Suprapubic skin (tissue), 3 donors: ENCODE data around the gene DUSP10.

Source experiments
- CTCF ChIP-seq, 2 donors: fragments of 200-600 bp in 1 of 2; fragments of 450-650 bp in 1 of 2; sonication (generic) in 1 of 2; IDR thresholded peaks; one replicate each; pipeline ENCODE4 v1.5.1; 2016 to 2019; ENCODE audit warnings: antibody characterized with exemption in 2 of 2, mild to moderate bottlenecking in 1 of 2, moderate library complexity in 1 of 2
- POLR2A ChIP-seq, 2 donors: fragments of 450-650 bp; IDR thresholded peaks; one replicate each; pipeline ENCODE4 v1.6.1; 2017; ENCODE audit warnings: antibody characterized with exemption in 2 of 2, mild to moderate bottlenecking in 2 of 2, moderate library complexity in 2 of 2

GRCh38 chr1:221678014-221678413 is 63.9 kb downstream of the DUSP10 start:
- no peak for TF ChIP-seq CTCF (IDR thresholded peaks at IDR 0.05)
- no peak for TF ChIP-seq POLR2A (IDR thresholded peaks at IDR 0.05)
